C1 segment of cervical spinal cord (tissue), 14 donors: Measurements from ENCODE around the gene PLVAP.

Experiments
- DNase-seq, 14 donors: peaks; one replicate each; lab custom pipeline; 2025; lab: John Stamatoyannopoulos, UW

PLVAP gene

GRCh38 chr19:17303167-17303939 is 73.8 kb downstream of the PLVAP start, which contains the start of gene ABHD8:
Gene ABHD8 (minus strand): TSS chr19:17303425. CDS start chr19:17301616, 1,809 bp downstream.
- peak; percentile 34 to 94 (median 81) for DNase-seq

- peak in 6 of 14 donors; percentile 5 to 40 (median 25) for DNase-seq
Observed at GRCh38 chr19:17302391-17303166, 74.6 kb downstream of the PLVAP start.
